Parathyroid adenoma (tissue), 2 donors: Measurements from ENCODE around the gene AAR2.

ENCODE experiments used
- H2AFZ ChIP-seq: fragments of 300-600 bp; sonication (generic); one replicate; pipeline ENCODE4 v1.7.0; 2017; ENCODE audit warnings: antibody characterized with exemption, mild to moderate bottlenecking
- H3K27ac ChIP-seq: fragments of 300-600 bp; sonication (generic); one replicate; pipeline ENCODE4 v1.7.0; 2017
- H3K27me3 ChIP-seq: fragments of 300-600 bp; sonication (generic); one replicate; pipeline ENCODE4 v1.7.0; 2017; ENCODE audit warnings: low read length; ENCODE audit not compliant: control insufficient read depth, insufficient read depth
- H3K36me3 ChIP-seq: fragments of 300-600 bp; sonication (generic); one replicate; pipeline ENCODE4 v1.7.0; 2017; ENCODE audit warnings: low read length; ENCODE audit not compliant: control insufficient read depth, insufficient read depth
- H3K4me1 ChIP-seq: fragments of 300-600 bp; sonication (generic); one replicate; pipeline ENCODE4 v1.7.0; 2017; ENCODE audit warnings: control low read depth
- H3K4me2 ChIP-seq: fragments of 300-600 bp; sonication (generic); one replicate; pipeline ENCODE4 v1.7.0; 2017; ENCODE audit warnings: low read length
- H3K4me3 ChIP-seq: fragments of 300-600 bp; sonication (generic); one replicate; pipeline ENCODE4 v1.7.0; 2017; ENCODE audit warnings: low read depth, low read length
- H3K79me2 ChIP-seq: fragments of 300-600 bp; sonication (generic); one replicate; pipeline ENCODE4 v1.7.0; 2017; ENCODE audit warnings: control low read depth
- H3K9ac ChIP-seq: fragments of 300-600 bp; sonication (generic); one replicate; pipeline ENCODE4 v1.7.0; 2017; ENCODE audit warnings: mild to moderate bottlenecking
- H3K9me3 ChIP-seq: fragments of 300-600 bp; sonication (generic); one replicate; pipeline ENCODE4 v1.7.0; 2017; ENCODE audit warnings: low read length; ENCODE audit not compliant: control insufficient read depth
- CTCF ChIP-seq: fragments of 300-600 bp; sonication (generic); IDR thresholded peaks from one replicate; pipeline ENCODE4 v1.7.0; 2017; ENCODE audit warnings: antibody characterized with exemption, mild to moderate bottlenecking
- donor health status: primary hyperparathyroidism.

The AAR2 gene

GRCh38 chr20:36298795-36299339 is 62.6 kb downstream of the AAR2 start:
- no peak overlapping the region for H2AFZ ChIP-seq
- no peak for TF ChIP-seq CTCF
- H3K36me3 ChIP-seq, result no peaks in the 10 kb centered on the region
- no peak overlapping the region for H3K4me3 ChIP-seq
- no peak overlapping the region for H3K27ac ChIP-seq
- H3K27me3 ChIP-seq, result no peaks in the 10 kb centered on the region
- H3K9ac ChIP-seq, result no peak overlapping the region
- H3K4me1 ChIP-seq, result no peaks in the 10 kb centered on the region
- H3K4me2 ChIP-seq, result no peak overlapping the region
- no peaks in the 10 kb centered on the region for H3K79me2 ChIP-seq
- H3K9me3 ChIP-seq, result no peaks in the 10 kb centered on the region

GRCh38 chr20:36299459-36299858 is 63.2 kb downstream of the AAR2 start:
- Histone ChIP-seq H2AFZ (no peak overlapping the region), H3K9ac (no peak overlapping the region)

GRCh38 chr20:36301359-36302119 is 65.3 kb downstream of the AAR2 start:
- Histone ChIP-seq H3K27me3 (no peaks in the 10 kb centered on the region), H3K27ac (no peak overlapping the region), H3K9ac (no peak overlapping the region), H2AFZ (no peak overlapping the region), H3K4me3 (no peak overlapping the region), H3K79me2 (no peaks in the 10 kb centered on the region), H3K9me3 (no peaks in the 10 kb centered on the region), H3K36me3 (no peaks in the 10 kb centered on the region), H3K4me2 (no peak overlapping the region), H3K4me1 (peaks cover 2% of the 10 kb centered on the region)
- no peak for TF ChIP-seq CTCF

More at GRCh38 chr20:36299459-36299858, 63.2 kb downstream of the AAR2 start:
- Histone ChIP-seq H3K4me1 (no peaks in the 10 kb centered on the region), H3K9me3 (no peaks in the 10 kb centered on the region), H3K36me3 (no peaks in the 10 kb centered on the region), H3K27me3 (no peaks in the 10 kb centered on the region), H3K79me2 (no peaks in the 10 kb centered on the region), H3K4me3 (no peak overlapping the region), H3K4me2 (no peak overlapping the region), H3K27ac (no peak overlapping the region)
- TF ChIP-seq CTCF, result no peak

GRCh38 chr20:36303020-36303595 is 66.8 kb downstream of the AAR2 start:
- TF ChIP-seq CTCF, result no peak
- H2AFZ ChIP-seq, result no peak overlapping the region

More at GRCh38 chr20:36303020-36303595, 66.8 kb downstream of the AAR2 start:
- Histone ChIP-seq H3K79me2 (no peaks in the 10 kb centered on the region), H3K27me3 (no peaks in the 10 kb centered on the region), H3K36me3 (no peaks in the 10 kb centered on the region), H3K9me3 (no peaks in the 10 kb centered on the region), H3K4me2 (no peak overlapping the region), H3K4me1 (peaks cover 2% of the 10 kb centered on the region), H3K4me3 (no peak overlapping the region), H3K9ac (no peak overlapping the region), H3K27ac (no peak overlapping the region)
